ENCODE data around the gene KCNV2.

Gene KCNV2

DNA sequence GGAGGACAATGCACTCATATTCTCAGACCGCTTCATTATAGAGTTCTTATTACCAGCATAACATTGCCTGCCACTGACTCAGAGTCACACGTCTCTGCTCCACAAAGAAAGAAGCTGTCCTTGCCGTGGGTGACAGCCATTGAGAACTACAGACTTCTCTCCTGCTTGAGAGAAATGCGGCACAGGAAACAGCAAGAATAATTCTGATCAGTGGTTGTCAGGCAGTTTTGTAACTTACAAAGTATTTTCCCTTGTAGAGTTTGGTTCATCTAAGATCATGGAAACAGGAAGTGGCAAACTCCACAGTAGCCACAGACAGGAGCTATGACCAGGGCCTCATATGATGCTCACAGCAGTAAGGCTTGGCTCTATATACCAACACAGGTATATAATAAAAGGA lies 47.0 kb downstream of the KCNV2 start:
- peak overlapping the region; percentile 30 for H3K9ac ChIP-seq (ENCODE audit: low read length)

DNA sequence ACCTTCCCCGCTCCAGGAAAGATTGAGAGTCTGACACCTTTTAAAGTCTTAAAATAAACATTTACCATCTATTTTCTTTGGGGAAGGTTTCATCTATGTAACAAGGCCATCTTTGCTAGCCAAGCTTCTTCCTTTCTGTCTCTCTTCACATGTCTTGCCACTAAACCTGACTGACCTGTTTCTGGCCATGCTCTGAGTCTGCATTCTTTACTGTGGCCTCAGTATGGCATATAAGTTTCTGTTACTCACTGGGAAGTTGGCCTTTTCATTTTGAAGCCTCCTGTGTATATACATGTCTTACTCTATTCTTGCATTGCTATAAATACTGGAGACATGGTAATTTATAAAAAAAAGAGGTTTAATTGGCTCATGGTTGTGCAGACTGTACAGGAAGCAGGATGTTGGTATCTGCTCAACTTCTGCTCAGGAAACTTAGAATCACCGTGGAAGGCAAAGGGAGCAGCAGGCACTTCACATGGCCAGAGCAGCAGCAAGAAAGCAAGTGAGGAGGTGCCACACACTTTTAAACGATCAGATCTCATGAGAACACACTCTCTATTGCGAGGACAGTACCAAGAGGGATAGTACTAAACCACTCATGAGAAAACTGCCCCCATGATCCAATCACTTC lies 48.1 kb downstream of the KCNV2 start:
- peak overlapping the region; percentile 58 for H3K27ac ChIP-seq (ENCODE audit: low read depth, low read length)

More for the DNA sequence above, 47.0 kb downstream of the KCNV2 start:
- Histone ChIP-seq H2BK5ac (ENCODE audit: low read length) (peak overlapping the region; percentile 94), H3K23ac (ENCODE audit: low read length) (no peak overlapping the region), H3K27ac (ENCODE audit: low read depth, low read length) (peak overlapping the region; percentile 26), H3K79me2 (ENCODE audit: control insufficient read depth, insufficient read depth, low read length) (no peaks in the 10 kb centered on the region), H3K4me3 (ENCODE audit: low read length) (no peak overlapping the region), H3K4me1 (ENCODE audit: control insufficient read depth, low read depth, low read length) (peaks cover 18% of the 10 kb centered on the region), H3K36me3 (ENCODE audit: control insufficient read depth, insufficient read depth, low read length) (no peaks in the 10 kb centered on the region), H2BK120ac (ENCODE audit: low read depth, low read length) (peak overlapping the region; percentile 61), H4K8ac (ENCODE audit: low read depth, low read length) (no peak overlapping the region), H3K79me1 (ENCODE audit: low read length) (no peaks in the 10 kb centered on the region), H4K5ac (ENCODE audit: low read length) (peak overlapping the region; percentile 81), H3K4me2 (ENCODE audit: low read length) (no peak overlapping the region), H3K56ac (ENCODE audit: low read length) (peak overlapping the region; percentile 76), H3K18ac (ENCODE audit: low read length) (peak overlapping the region; percentile 90), H3K27me3 (ENCODE audit: insufficient read depth, low read length, poor library complexity) (no peaks in the 10 kb centered on the region), H3K4ac (ENCODE audit: low read depth, low read length) (no peak overlapping the region), H2BK15ac (replicated peaks; ENCODE audit: low read depth) (no peak overlapping the region), H2AK5ac (ENCODE audit: low read length) (peak overlapping the region; percentile 98)
- WGBS (ENCODE audit: extremely low coverage, insufficient coverage, low lambda C conversion rate), result no CpG with 5 or more reads among the region's 4 CpGs
- DNase-seq, result no peak

DNA sequence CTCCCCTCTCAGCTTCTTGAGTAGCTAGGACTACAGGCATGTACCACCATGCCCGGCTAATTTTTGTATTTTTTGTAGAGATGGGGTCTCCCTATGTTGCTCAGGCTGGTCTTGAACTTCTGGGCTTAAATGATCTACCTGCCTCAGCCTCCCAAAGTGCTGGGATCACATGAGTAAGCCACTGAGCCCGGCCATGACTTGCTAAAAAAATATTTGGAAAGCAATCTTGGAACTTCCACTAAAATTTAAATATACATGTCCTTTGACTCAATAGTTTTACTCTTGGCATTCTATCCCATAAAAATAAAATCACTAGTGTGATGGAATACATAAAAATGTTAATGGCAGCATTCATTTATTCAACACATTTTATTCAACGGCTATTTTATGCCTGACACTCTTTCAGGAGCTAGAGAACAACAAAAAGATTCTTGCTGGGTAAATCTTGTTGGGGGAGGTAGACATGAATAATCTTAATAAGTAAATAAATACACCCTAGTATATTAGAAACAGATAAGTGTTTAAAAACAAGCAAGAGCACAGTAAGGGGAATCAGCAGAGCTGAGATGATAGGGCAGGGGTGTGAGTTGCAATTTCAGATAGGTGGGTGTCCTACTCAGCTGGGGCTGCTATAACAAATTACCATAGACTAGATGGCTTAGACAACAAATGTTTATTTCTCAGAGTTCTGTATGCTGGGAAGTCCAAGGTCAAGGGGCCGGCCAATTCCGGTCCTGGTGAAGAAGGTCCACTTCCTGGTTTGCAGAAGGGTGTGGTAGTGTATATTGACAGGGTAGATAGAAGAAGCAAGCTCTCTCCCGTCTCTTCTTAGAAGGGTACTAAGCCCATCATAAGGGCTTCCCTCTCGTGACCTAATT lies 50.7 kb downstream of the KCNV2 start:
- Histone ChIP-seq H2AK5ac (ENCODE audit: low read length) (peak overlapping the region; percentile 44), H4K8ac (ENCODE audit: low read depth, low read length) (no peak overlapping the region), H3K27me3 (ENCODE audit: insufficient read depth, low read length, poor library complexity) (no peaks in the 10 kb centered on the region), H3K9ac (ENCODE audit: low read length) (no peak overlapping the region), H2BK120ac (ENCODE audit: low read depth, low read length) (peak overlapping the region; percentile 85), H3K4ac (ENCODE audit: low read depth, low read length) (peak overlapping the region; percentile 55), H3K4me1 (ENCODE audit: control insufficient read depth, low read depth, low read length) (peaks cover 27% of the 10 kb centered on the region), H3K27ac (ENCODE audit: low read depth, low read length) (peak overlapping the region; percentile 30), H3K18ac (ENCODE audit: low read length) (peak overlapping the region; percentile 84), H3K56ac (ENCODE audit: low read length) (peak overlapping the region; percentile 67), H3K79me2 (ENCODE audit: control insufficient read depth, insufficient read depth, low read length) (peaks cover 3% of the 10 kb centered on the region), H3K23ac (ENCODE audit: low read length) (no peak overlapping the region), H3K36me3 (ENCODE audit: control insufficient read depth, insufficient read depth, low read length) (no peaks in the 10 kb centered on the region), H3K4me2 (ENCODE audit: low read length) (no peak overlapping the region), H4K5ac (ENCODE audit: low read length) (no peak overlapping the region), H3K4me3 (ENCODE audit: low read length) (no peak overlapping the region), H2BK15ac (replicated peaks; ENCODE audit: low read depth) (no peak overlapping the region), H3K79me1 (ENCODE audit: low read length) (peaks cover 5% of the 10 kb centered on the region), H2BK5ac (ENCODE audit: low read length) (peak overlapping the region; percentile 68)
- no peak for DNase-seq
- WGBS (ENCODE audit: extremely low coverage, insufficient coverage, low lambda C conversion rate), result no CpG with 5 or more reads among the region's 7 CpGs

More for the DNA sequence above, 48.1 kb downstream of the KCNV2 start:
- no peak overlapping the region for H4K5ac ChIP-seq (ENCODE audit: low read length)
- peak; percentile 82 for DNase-seq
- no peak overlapping the region for H3K4ac ChIP-seq (ENCODE audit: low read depth, low read length)
- no peak overlapping the region for H3K4me2 ChIP-seq (ENCODE audit: low read length)
- H3K79me2 ChIP-seq (ENCODE audit: control insufficient read depth, insufficient read depth, low read length), result no peaks in the 10 kb centered on the region
- peaks cover 18% of the 10 kb centered on the region for H3K4me1 ChIP-seq (ENCODE audit: control insufficient read depth, low read depth, low read length)
- peak overlapping the region; percentile 56 for H2AK5ac ChIP-seq (ENCODE audit: low read length)
- H3K18ac ChIP-seq (ENCODE audit: low read length), result no peak overlapping the region
- no peaks in the 10 kb centered on the region for H3K27me3 ChIP-seq (ENCODE audit: insufficient read depth, low read length, poor library complexity)
- H2BK5ac ChIP-seq (ENCODE audit: low read length), result peak overlapping the region; percentile 99
- H3K4me3 ChIP-seq (ENCODE audit: low read length), result no peak overlapping the region
- WGBS (ENCODE audit: extremely low coverage, insufficient coverage, low lambda C conversion rate), result no CpG with 5 or more reads among the region's 4 CpGs
- no peak overlapping the region for H2BK120ac ChIP-seq (ENCODE audit: low read depth, low read length)
- no peak overlapping the region for H2BK15ac ChIP-seq (replicated peaks; ENCODE audit: low read depth)
- peak overlapping the region; percentile 47 for H3K9ac ChIP-seq (ENCODE audit: low read length)
- H3K56ac ChIP-seq (ENCODE audit: low read length), result peak overlapping the region; percentile 87
- peaks cover 2% of the 10 kb centered on the region for H3K79me1 ChIP-seq (ENCODE audit: low read length)
- H4K8ac ChIP-seq (ENCODE audit: low read depth, low read length), result peak overlapping the region; percentile 15
- H3K36me3 ChIP-seq (ENCODE audit: control insufficient read depth, insufficient read depth, low read length), result no peaks in the 10 kb centered on the region
- H3K23ac ChIP-seq (ENCODE audit: low read length), result no peak overlapping the region

DNA sequence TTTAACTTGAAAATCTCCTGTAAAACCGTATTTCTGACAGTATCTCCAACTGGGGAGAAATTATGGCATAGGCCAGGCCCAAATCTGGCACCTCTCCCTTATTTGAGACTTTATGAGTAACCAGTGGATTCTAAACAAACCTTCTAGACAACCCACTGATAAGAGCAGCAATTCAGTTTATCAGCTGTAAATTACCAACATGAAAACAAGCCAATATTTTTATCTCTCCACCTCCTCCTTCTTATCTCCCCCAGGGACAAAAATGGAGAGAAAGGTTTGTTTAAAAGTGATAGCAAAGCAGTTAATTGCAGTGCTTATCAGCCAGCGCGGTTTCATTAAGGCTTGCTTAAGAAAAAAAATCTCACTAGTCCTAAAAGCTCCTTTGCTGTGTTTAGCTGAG lies 53.8 kb downstream of the KCNV2 start:
- Histone ChIP-seq H2BK120ac (ENCODE audit: low read depth, low read length) (no peak overlapping the region), H3K4me3 (ENCODE audit: low read length) (no peak overlapping the region), H3K4me2 (ENCODE audit: low read length) (no peak overlapping the region), H3K4ac (ENCODE audit: low read depth, low read length) (no peak overlapping the region), H4K5ac (ENCODE audit: low read length) (no peak overlapping the region), H2AK5ac (ENCODE audit: low read length) (no peak overlapping the region), H3K23ac (ENCODE audit: low read length) (no peak overlapping the region), H3K18ac (ENCODE audit: low read length) (no peak overlapping the region), H3K9ac (ENCODE audit: low read length) (no peak overlapping the region), H3K79me1 (ENCODE audit: low read length) (peaks cover 5% of the 10 kb centered on the region), H3K36me3 (ENCODE audit: control insufficient read depth, insufficient read depth, low read length) (no peaks in the 10 kb centered on the region), H3K79me2 (ENCODE audit: control insufficient read depth, insufficient read depth, low read length) (peaks cover 5% of the 10 kb centered on the region), H2BK5ac (ENCODE audit: low read length) (no peak overlapping the region), H4K8ac (ENCODE audit: low read depth, low read length) (no peak overlapping the region), H3K56ac (ENCODE audit: low read length) (peak overlapping the region; percentile 47), H3K4me1 (ENCODE audit: control insufficient read depth, low read depth, low read length) (peaks cover 16% of the 10 kb centered on the region), H3K27me3 (ENCODE audit: insufficient read depth, low read length, poor library complexity) (no peaks in the 10 kb centered on the region), H3K27ac (ENCODE audit: low read depth, low read length) (peak overlapping the region; percentile 15), H2BK15ac (replicated peaks; ENCODE audit: low read depth) (no peak overlapping the region)
- WGBS (ENCODE audit: extremely low coverage, insufficient coverage, low lambda C conversion rate), result no CpG with 5 or more reads among the region's 3 CpGs
- peak; percentile 96 for DNase-seq

DNA sequence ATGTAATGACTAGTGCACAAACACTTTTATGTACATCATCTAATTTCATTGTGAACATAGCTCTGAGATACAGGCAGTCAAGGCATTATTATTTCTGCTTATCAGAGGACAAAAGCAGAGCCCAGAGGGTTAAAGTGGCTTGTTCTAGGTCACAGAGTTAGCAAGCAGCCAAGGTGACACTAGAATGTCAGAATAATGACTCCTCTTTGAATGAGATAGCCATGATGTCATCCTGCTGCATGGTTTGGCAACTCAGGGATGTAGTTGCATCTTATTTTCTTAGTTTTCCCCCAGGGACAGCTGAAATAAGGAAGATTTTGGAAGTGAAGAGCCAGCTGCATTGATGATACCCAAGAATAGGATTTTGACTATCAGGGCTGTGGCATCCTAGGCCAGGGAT lies 54.4 kb downstream of the KCNV2 start:
- H3K36me3 ChIP-seq (ENCODE audit: control insufficient read depth, insufficient read depth, low read length), result no peaks in the 10 kb centered on the region
- H3K79me1 ChIP-seq (ENCODE audit: low read length), result peaks cover 5% of the 10 kb centered on the region
- peak overlapping the region; percentile 61 for H3K56ac ChIP-seq (ENCODE audit: low read length)
- peak overlapping the region; percentile 92 for H2BK5ac ChIP-seq (ENCODE audit: low read length)
- H3K18ac ChIP-seq (ENCODE audit: low read length), result peak overlapping the region; percentile 47
- peaks cover 16% of the 10 kb centered on the region for H3K4me1 ChIP-seq (ENCODE audit: control insufficient read depth, low read depth, low read length)
- H3K4ac ChIP-seq (ENCODE audit: low read depth, low read length), result peak overlapping the region; percentile 96
- no peak overlapping the region for H4K5ac ChIP-seq (ENCODE audit: low read length)
- no peaks in the 10 kb centered on the region for H3K27me3 ChIP-seq (ENCODE audit: insufficient read depth, low read length, poor library complexity)
- no peak overlapping the region for H4K8ac ChIP-seq (ENCODE audit: low read depth, low read length)
- no peak overlapping the region for H3K23ac ChIP-seq (ENCODE audit: low read length)
- peak overlapping the region; percentile 36 for H2BK120ac ChIP-seq (ENCODE audit: low read depth, low read length)
- no peak overlapping the region for H3K4me3 ChIP-seq (ENCODE audit: low read length)
- peak overlapping the region; percentile 1 for H3K9ac ChIP-seq (ENCODE audit: low read length)
- H3K79me2 ChIP-seq (ENCODE audit: control insufficient read depth, insufficient read depth, low read length), result peaks cover 5% of the 10 kb centered on the region
- H3K4me2 ChIP-seq (ENCODE audit: low read length), result no peak overlapping the region
- peak overlapping the region; percentile 3 for H3K27ac ChIP-seq (ENCODE audit: low read depth, low read length)
- peak overlapping the region; percentile 73 for H2AK5ac ChIP-seq (ENCODE audit: low read length)
- peak; percentile 86 for DNase-seq
- H2BK15ac ChIP-seq (replicated peaks; ENCODE audit: low read depth), result no peak overlapping the region

Data from mesendoderm (in vitro differentiated cells).